ENCODE data around the gene RPL22L1.

RPL22L1 gene

DNA sequence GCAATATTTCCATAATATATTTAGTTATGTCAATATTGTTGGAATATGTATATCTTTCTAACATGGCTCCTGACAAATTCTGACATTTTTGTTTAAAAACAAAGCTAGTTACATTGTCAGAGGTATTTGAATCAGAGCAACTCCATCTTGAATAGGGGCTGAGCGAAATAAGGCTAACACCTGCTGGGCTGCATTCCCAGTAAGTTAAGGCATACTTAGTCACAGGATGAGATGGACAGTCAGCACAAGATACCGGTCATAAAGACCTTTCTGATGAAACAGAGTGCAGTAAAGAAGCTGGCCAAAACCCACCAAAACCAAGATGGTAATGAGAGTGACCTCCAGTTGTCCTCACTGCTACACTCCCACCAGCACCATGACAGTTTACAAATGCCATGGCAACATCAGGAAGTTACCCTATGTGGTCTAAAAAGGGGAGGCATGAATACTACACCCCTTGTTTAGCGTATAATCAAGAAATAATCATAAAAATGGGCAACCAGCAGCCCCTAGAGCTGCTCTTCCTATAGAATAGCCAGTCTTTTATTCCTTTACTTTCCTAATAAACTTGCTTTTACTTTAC lies 30.4 kb downstream of the RPL22L1 start:
- H3K9me3 ChIP-seq (ENCODE audit: control insufficient read depth, insufficient read depth, low read depth, low read length): no peaks in the 10 kb centered on the region
- CTCF ChIA-PET: interaction anchor here (1.3 kb wide), 1 partner anchor 426 kb away, joined by 3 read pairs; no protein-coding TSS in a partner anchor
- H3K4me3 ChIP-seq (ENCODE audit: low read depth, low read length): no peak overlapping the region
- no peaks in the 10 kb centered on the region for H3K36me3 ChIP-seq (ENCODE audit: control insufficient read depth in 2 of 2, insufficient read depth in 1 of 2, low read length in 2 of 2)
- no peaks in the 10 kb centered on the region; the same call in 1 of the 2 replicates for H3K4me1 ChIP-seq (ENCODE audit: control insufficient read depth, insufficient read depth, low read length)
- H3K27ac ChIP-seq (ENCODE audit: extremely low read depth, low read depth, low read length): no peak overlapping the region
- POLR2A ChIA-PET: no interaction called here
- TF ChIP-seq, protein P1, sequence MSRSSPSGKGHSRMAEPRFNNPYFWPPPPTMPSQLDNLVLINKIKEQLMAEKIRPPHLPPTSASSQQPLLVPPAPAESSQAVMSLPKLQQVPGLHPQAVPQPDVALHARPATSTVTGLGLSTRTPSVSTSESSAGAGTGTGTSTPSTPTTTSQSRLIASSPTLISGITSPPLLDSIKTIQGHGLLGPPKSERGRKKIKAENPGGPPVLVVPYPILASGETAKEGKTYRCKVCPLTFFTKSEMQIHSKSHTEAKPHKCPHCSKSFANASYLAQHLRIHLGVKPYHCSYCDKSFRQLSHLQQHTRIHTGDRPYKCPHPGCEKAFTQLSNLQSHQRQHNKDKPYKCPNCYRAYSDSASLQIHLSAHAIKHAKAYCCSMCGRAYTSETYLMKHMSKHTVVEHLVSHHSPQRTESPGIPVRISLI (tag by site-specific recombination; IDR thresholded peaks at IDR 0.05): no peak
- TF ChIP-seq, protein P2, sequence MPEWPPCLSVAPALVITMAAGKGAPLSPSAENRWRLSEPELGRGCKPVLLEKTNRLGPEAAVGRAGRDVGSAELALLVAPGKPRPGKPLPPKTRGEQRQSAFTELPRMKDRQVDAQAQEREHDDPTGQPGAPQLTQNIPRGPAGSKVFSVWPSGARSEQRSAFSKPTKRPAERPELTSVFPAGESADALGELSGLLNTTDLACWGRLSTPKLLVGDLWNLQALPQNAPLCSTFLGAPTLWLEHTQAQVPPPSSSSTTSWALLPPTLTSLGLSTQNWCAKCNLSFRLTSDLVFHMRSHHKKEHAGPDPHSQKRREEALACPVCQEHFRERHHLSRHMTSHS (tag by site-specific recombination; IDR thresholded peaks at IDR 0.05): no peak
- no peak for TF ChIP-seq YY2 (tag by site-specific recombination; IDR thresholded peaks at IDR 0.05)
- no peak for TF ChIP-seq ZNF777 (tag by site-specific recombination; IDR thresholded peaks at IDR 0.05; ENCODE audit: borderline replicate concordance)
- TF ChIP-seq SCRT2 (tag by site-specific recombination; IDR thresholded peaks at IDR 0.05): no peak
- no peak for TF ChIP-seq ZNF501 (tag by site-specific recombination; IDR thresholded peaks at IDR 0.05)
- TF ChIP-seq ZBTB20 (tag by site-specific recombination; IDR thresholded peaks at IDR 0.05): no peak
- no peak for TF ChIP-seq ZNF76 (tag by site-specific recombination; IDR thresholded peaks at IDR 0.05; ENCODE audit: borderline replicate concordance, low read depth)
- TF ChIP-seq, protein P3, sequence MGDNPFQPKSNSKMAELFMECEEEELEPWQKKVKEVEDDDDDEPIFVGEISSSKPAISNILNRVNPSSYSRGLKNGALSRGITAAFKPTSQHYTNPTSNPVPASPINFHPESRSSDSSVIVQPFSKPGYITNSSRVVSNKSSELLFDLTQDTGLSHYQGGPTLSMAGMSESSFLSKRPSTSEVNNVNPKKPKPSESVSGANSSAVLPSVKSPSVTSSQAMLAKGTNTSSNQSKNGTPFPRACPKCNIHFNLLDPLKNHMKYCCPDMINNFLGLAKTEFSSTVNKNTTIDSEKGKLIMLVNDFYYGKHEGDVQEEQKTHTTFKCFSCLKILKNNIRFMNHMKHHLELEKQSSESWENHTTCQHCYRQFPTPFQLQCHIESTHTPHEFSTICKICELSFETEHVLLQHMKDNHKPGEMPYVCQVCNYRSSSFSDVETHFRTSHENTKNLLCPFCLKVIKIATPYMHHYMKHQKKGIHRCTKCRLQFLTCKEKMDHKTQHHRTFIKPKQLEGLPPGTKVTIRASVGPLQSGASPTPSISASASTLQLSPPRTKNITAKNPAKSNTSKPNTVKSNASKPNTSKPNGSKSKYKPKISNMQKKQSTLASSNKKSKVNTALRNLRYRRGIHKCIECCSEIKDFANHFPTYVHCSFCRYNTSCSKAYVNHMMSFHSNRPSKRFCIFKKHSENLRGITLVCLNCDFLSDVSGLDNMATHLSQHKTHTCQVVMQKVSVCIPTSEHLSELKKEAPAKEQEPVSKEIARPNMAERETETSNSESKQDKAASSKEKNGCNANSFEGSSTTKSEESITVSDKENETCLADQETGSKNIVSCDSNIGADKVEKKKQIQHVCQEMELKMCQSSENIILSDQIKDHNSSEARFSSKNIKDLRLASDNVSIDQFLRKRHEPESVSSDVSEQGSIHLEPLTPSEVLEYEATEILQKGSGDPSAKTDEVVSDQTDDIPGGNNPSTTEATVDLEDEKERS (tag by site-specific recombination; IDR thresholded peaks at IDR 0.05): no peak
- TF ChIP-seq ZNF830 (tag by site-specific recombination; IDR thresholded peaks at IDR 0.05; ENCODE audit: low read depth): no peak
- no peak for TF ChIP-seq YY1 (tag by site-specific recombination; IDR thresholded peaks at IDR 0.05)
- no peak for TF ChIP-seq MEIS1 (CRISPR knock-in tag; IDR thresholded peaks at IDR 0.05; ENCODE audit: borderline replicate concordance)
- no peak for TF ChIP-seq ZNF768 (tag by site-specific recombination; IDR thresholded peaks at IDR 0.05)
- no peak for TF ChIP-seq SALL2 (tag by site-specific recombination; IDR thresholded peaks at IDR 0.05; ENCODE audit: borderline replicate concordance)
- TF ChIP-seq ZNF621 (tag by site-specific recombination; IDR thresholded peaks at IDR 0.05): no peak
- no peak for TF ChIP-seq ZNF239 (tag by site-specific recombination; IDR thresholded peaks at IDR 0.05)
- no peak for TF ChIP-seq ZNF174 (tag by site-specific recombination; IDR thresholded peaks at IDR 0.05)
- TF ChIP-seq, protein P4, sequence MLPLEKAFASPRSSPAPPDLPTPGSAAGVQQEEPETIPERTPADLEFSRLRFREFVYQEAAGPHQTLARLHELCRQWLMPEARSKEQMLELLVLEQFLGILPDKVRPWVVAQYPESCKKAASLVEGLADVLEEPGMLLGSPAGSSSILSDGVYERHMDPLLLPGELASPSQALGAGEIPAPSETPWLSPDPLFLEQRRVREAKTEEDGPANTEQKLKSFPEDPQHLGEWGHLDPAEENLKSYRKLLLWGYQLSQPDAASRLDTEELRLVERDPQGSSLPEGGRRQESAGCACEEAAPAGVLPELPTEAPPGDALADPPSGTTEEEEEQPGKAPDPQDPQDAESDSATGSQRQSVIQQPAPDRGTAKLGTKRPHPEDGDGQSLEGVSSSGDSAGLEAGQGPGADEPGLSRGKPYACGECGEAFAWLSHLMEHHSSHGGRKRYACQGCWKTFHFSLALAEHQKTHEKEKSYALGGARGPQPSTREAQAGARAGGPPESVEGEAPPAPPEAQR (tag by site-specific recombination; IDR thresholded peaks at IDR 0.05): no peak
- no peak for TF ChIP-seq ZNF121 (tag by site-specific recombination; IDR thresholded peaks at IDR 0.05)
- no peak for TF ChIP-seq ZNF544 (tag by site-specific recombination; IDR thresholded peaks at IDR 0.05)
